T-helper 17 cell (primary cell): ENCODE results near the gene LHPP. TPM values are rescaled to one million over a fixed set of nuclear protein-coding genes. Genes with fewer than 3 reads are reported as not detected.
"Not testable (repeated sequence)": the region's sequence is repeated elsewhere in the genome, so short reads cannot be mapped to it uniquely, and the experiment has no call there.

Source experiments
- ATAC-seq: fragments of 150-1000 bp; cut with Tn5 transposase; 2 replicates; pipeline ENCODE4 v1.10.0; 2021; ENCODE audit warnings: mild to moderate bottlenecking, moderate library complexity
- DNase-seq, 3 donors: peaks; one replicate each; pipeline versions ENCODE4 v3.0.0 to v3.0.0-alpha.2; 2020 to 2021
- H3K9me3 ChIP-seq: one replicate; pipeline ENCODE4 v1.7.0; 2013; ENCODE audit warnings: low read length, mild to moderate bottlenecking; ENCODE audit not compliant: control insufficient read depth, poor library complexity, severe bottlenecking
- H3K27ac Mint-ChIP-seq: one replicate; pipeline ENCODE4 v1.8.0; 2022; ENCODE audit warnings: mild to moderate bottlenecking, moderate library complexity, mixed read lengths
- H3K27me3 Mint-ChIP-seq: one replicate; pipeline ENCODE4 v1.8.0; 2022; ENCODE audit warnings: mixed read lengths
- H3K36me3 Mint-ChIP-seq: one replicate; pipeline ENCODE4 v1.8.0; 2022; ENCODE audit warnings: low read depth, mixed read lengths
- H3K4me1 Mint-ChIP-seq: one replicate; pipeline ENCODE4 v1.8.0; 2022; ENCODE audit warnings: mild to moderate bottlenecking, mixed read lengths
- H3K4me3 Mint-ChIP-seq: one replicate; pipeline ENCODE4 v1.8.0; 2022; ENCODE audit warnings: mild to moderate bottlenecking, moderate library complexity, mixed read lengths
- total RNA-seq, 4 donors: library from RNA in 2 of 4; stranded (reverse) in 2 of 4; gene quantifications; one replicate each; pipeline ENCODE4 v1.2.3 and lab custom pipeline; 2022 to 2026

LHPP gene
- total RNA-seq, 2 donors from 2014 or later: 19.9 to 21.1 TPM

DNA sequence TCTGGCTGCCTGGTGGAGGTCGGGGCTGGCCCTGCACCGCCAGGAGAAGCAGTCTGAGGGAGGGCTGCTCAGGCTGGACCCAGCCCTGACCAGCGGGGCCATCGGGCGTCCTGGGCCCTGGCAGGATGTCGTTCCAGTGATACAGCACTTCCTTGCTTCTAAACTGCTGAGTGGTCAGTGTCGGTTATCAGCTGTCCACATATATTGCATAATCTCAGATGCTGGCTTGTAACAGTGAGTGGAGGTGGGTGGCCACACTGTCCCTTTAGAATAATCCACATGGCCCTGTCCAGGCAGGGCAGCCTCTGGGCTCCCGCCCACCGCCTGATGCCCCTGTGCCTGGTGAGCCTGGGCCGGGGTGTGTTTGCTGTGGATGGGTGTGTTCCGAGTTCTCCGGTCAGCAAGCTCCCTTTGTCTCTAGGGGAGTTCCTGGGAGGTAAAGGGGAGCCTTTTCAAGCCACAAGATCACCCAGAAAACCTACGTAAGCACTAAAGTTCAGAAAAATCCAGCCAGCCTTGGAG lies 86.1 kb downstream of the LHPP start:
- no peak overlapping the region for H3K27ac Mint-ChIP-seq
- peaks cover 5% of the 10 kb centered on the region for H3K4me1 Mint-ChIP-seq
- H3K4me3 Mint-ChIP-seq: no peak overlapping the region
- ATAC-seq: no peak
- no peaks in the 10 kb centered on the region for H3K36me3 Mint-ChIP-seq
- H3K27me3 Mint-ChIP-seq: no peaks in the 10 kb centered on the region
- H3K9me3 ChIP-seq: no peaks in the 10 kb centered on the region
- DNase-seq: no peak

DNA sequence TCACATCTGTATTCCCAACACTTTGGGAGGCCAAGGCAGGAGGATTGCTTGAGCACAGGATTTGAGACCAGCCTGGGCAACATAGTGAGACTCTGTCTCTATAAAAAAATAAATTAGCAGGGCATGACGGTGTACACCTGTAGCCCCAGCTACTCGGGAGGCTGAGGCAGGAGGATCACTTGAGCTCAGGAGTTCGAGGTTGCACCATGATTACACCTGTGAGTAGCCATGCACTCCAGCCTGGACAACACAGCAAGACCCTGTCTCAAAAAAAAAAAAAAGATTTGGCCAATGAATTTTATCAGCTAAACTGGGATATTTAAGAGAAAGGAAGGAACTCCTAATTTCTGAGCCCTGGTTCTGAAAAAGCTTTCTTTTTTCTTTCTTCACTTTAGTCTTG lies 87.5 kb downstream of the LHPP start:
- not testable (repeated sequence) for ATAC-seq, H3K27ac Mint-ChIP-seq, H3K36me3 Mint-ChIP-seq, H3K9me3 ChIP-seq, DNase-seq, H3K27me3 Mint-ChIP-seq, H3K4me1 Mint-ChIP-seq, H3K4me3 Mint-ChIP-seq

DNA sequence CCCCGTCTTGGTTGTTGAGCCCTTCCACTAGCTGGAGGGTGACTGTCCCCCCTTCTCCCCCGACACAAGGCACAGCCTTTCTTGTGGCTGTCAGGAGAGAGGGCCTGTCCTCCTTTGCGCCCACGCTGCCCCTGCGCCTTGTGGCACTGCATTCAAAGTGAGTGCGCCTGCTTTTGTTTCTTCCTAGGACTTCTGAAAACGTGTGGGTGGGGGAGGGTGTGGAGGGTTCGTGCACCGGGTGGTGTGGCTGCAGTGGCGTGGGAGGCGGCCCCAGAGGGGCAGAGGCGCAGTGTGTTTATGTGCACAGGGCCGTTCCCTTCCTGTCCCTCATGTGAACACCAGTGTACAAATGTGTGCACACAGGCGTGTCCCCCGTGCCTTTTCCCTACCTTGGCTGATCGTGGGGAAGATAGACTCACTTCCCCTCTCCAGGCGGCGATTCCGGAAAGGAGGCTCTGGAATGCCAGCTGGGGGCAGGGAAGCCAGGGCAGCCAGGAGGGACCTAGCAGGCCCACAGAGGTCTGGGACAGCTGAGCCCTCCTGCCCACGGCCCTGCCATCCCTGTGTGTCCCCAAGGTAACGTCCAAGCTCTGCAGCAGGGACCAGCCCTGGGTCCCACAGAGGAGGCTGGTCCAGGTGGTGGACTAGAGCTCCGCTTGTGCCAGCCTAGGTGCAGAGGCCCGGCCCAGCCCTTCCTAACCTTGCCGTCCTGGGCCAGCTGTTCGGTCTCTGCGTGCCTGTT lies 88.8 kb downstream of the LHPP start:
- no peak for DNase-seq
- peaks cover 5% of the 10 kb centered on the region for H3K4me1 Mint-ChIP-seq
- H3K4me3 Mint-ChIP-seq: no peak overlapping the region

DNA sequence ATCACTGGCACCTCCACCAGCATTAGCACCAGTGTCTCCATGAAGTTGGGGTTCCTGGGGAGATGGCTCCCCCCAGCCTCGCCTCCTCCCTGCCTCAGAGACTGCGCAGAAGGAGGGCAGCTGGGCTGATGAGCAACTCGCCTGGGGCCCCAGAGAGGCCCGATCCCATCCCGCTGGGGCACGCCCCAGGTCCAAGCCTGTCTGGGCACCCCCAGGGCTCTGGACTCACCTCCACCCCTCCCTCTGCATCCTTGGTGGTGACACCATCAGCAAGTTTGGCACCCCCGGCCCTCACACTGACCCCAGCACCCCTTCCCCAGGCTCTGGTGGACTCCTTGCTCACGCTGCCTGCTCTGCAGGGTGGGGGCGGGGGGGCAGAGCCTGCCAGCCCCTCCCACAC lies 89.5 kb downstream of the LHPP start:
- Mint-ChIP-seq H3K4me3 (no peak overlapping the region), H3K36me3 (no peaks in the 10 kb centered on the region), H3K27me3 (no peaks in the 10 kb centered on the region), H3K4me1 (peaks cover 2% of the 10 kb centered on the region), H3K27ac (no peak overlapping the region)
- no peak for DNase-seq
- no peaks in the 10 kb centered on the region for H3K9me3 ChIP-seq
- no peak for ATAC-seq

More for the DNA sequence above, 88.8 kb downstream of the LHPP start:
- ATAC-seq: no peak
- H3K9me3 ChIP-seq: no peaks in the 10 kb centered on the region
- Mint-ChIP-seq H3K27me3 (no peaks in the 10 kb centered on the region), H3K27ac (no peak overlapping the region), H3K36me3 (no peaks in the 10 kb centered on the region)

DNA sequence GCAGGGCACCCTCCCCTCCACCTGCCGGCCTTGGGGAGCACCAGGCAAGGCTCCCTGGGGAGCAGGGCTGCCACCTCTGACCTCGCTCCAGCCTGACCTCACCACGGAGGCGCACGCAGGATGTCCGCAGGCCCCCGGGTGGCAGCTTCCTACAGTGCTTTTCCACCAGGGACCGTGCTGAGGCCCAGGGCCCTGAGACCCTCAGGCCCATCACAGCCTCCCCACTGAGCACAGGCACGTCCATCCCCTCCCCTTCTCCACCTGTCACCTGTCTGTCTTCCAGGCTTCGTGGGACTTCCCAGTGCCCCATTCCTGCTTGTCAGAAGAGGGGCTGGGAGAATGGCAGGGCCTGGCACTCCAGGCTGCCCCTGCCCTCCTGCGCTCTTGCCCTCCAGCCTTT lies 90.1 kb downstream of the LHPP start:
- no peaks in the 10 kb centered on the region for H3K36me3 Mint-ChIP-seq
- H3K27me3 Mint-ChIP-seq: no peaks in the 10 kb centered on the region
- no peaks in the 10 kb centered on the region for H3K9me3 ChIP-seq
- no peak overlapping the region for H3K27ac Mint-ChIP-seq
- H3K4me3 Mint-ChIP-seq: no peak overlapping the region
- H3K4me1 Mint-ChIP-seq: peaks cover 2% of the 10 kb centered on the region
- DNase-seq (no peak), ATAC-seq (no peak)

DNA sequence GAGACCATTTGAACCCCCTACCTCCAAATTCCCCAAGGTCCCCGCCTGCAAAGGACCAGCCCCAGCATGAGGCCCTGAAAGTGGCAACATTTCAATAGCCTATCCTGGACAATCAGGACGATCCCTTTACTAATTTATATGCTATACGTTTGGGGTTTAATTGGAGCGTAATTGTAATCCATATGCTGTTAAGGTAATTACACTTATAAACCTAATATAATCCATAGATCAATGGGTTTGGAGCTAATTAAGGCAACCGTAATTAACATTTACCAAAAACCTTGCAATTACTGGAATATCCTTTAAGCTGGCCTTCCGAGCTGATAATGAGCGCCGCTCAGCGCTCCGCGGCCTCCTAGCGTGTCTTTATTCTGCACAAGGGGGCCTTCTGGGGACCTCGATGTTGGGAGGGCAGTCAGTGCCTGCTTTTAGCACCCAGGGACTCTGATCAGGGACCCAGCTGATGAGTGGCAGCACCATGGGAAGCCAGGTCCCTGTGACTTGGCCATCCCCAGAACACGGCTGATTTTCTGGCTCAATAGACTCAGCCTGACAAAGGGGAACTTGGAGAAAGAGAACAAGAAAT lies 91.2 kb downstream of the LHPP start:
- H3K4me1 Mint-ChIP-seq: peaks cover 2% of the 10 kb centered on the region
- H3K36me3 Mint-ChIP-seq: no peaks in the 10 kb centered on the region
- ATAC-seq: no peak
- no peaks in the 10 kb centered on the region for H3K9me3 ChIP-seq
- DNase-seq: no peak
- no peaks in the 10 kb centered on the region for H3K27me3 Mint-ChIP-seq
- no peak overlapping the region for H3K4me3 Mint-ChIP-seq
- H3K27ac Mint-ChIP-seq: no peak overlapping the region

DNA sequence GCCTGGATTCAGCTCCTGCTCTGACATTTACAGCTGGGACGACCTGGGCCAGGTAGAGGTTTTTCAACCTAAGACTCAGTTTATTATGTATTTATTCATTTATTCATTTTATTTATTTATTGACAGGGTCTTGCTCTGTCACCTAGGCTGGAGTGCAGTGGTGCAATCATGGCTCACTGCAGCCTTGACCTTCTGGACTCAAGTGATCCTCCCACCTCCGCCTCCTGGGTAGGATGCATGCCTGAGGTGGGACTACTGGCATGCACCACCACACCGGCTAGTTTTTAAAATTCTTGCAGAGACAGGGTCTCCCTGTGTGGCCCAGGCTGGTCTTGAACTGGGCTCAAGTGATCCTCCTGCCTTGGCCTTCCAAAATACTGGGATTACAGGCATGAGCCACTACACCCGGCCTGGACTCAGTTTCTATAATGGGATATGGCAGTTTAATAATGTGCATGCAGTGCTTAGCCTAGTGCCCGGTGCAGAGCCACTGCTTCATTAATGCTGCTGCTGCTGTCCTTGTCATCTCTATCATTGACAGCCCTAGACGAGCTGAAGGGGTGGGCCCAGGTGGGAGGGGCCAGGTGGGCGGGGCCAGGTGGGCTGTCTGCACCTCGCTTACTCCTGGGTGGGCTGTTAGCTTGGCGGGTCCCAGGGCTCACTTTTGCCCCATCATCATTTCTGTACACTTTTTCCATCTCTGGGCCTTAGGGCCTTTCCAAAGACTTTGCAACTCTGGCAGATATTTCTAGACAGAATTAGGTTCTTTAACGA lies 92.6 kb downstream of the LHPP start:
- Mint-ChIP-seq H3K4me1 (peaks cover 2% of the 10 kb centered on the region), H3K36me3 (no peaks in the 10 kb centered on the region), H3K4me3 (no peak overlapping the region), H3K27me3 (no peaks in the 10 kb centered on the region), H3K27ac (no peak overlapping the region)
- H3K9me3 ChIP-seq: no peaks in the 10 kb centered on the region
- ATAC-seq: no peak
- no peak for DNase-seq

DNA sequence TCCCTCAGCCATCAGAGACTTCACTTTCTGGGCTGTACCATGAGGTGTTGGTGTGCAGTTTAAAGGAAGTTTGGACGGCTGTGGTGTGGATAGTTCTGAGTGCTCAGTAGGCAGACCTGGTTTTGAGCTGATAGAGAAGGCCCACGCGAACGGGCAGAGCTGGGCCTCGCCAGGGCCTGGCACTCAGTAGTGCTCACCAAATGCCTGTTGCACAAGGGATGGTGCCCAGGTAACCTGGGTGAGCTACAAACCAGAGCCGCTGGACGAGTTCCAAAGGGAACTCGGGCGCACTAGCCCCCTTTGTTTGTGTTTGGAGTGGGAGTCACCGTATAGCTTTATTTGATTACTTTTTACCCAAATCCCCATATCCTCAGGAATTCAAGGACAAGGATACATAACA lies 95.5 kb downstream of the LHPP start:
- no peaks in the 10 kb centered on the region for H3K9me3 ChIP-seq
- no peak overlapping the region for H3K4me3 Mint-ChIP-seq
- no peaks in the 10 kb centered on the region for H3K4me1 Mint-ChIP-seq
- no peak for DNase-seq
- ATAC-seq: no peak
- no peak overlapping the region for H3K27ac Mint-ChIP-seq
- no peaks in the 10 kb centered on the region for H3K27me3 Mint-ChIP-seq
- H3K36me3 Mint-ChIP-seq: peaks cover 3% of the 10 kb centered on the region

DNA sequence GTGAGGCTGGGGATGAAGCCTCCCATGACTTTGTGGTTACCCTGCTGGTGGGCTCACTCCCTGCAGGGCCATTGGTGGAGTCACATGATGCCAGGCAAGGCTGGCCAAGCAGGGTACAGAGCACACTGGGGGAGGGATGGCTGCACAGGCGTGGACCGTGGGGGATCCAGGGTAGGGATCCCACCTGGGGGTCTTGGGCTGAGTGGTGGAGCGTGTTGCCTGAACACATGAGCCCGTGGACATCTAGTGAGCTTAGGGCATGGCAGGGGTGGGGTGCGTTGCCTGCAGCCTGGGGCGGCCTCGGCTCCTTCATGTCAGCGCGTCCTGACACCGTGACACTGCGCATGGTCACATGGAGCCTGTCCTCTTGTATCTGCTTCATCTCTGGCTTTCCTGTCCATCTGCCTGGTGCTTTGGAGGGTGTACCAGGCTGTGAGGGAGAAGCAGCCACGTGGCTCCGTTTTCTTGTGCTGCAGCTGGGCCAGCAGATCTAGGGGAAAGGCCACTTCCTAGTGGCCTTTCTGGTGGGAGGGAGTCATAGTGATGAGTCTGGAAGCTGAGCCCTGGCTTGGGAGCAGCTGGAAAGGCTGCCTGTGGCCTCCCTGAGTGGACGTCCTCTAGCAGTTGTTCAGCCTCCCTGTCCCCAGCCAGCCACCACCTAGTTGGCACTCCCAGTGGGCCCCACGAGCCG lies 96.2 kb downstream of the LHPP start:
- Mint-ChIP-seq H3K27me3 (no peaks in the 10 kb centered on the region), H3K36me3 (peaks cover 3% of the 10 kb centered on the region), H3K27ac (no peak overlapping the region), H3K4me1 (no peaks in the 10 kb centered on the region), H3K4me3 (no peak overlapping the region)
- no peak for DNase-seq
- no peaks in the 10 kb centered on the region for H3K9me3 ChIP-seq
- ATAC-seq: no peak

DNA sequence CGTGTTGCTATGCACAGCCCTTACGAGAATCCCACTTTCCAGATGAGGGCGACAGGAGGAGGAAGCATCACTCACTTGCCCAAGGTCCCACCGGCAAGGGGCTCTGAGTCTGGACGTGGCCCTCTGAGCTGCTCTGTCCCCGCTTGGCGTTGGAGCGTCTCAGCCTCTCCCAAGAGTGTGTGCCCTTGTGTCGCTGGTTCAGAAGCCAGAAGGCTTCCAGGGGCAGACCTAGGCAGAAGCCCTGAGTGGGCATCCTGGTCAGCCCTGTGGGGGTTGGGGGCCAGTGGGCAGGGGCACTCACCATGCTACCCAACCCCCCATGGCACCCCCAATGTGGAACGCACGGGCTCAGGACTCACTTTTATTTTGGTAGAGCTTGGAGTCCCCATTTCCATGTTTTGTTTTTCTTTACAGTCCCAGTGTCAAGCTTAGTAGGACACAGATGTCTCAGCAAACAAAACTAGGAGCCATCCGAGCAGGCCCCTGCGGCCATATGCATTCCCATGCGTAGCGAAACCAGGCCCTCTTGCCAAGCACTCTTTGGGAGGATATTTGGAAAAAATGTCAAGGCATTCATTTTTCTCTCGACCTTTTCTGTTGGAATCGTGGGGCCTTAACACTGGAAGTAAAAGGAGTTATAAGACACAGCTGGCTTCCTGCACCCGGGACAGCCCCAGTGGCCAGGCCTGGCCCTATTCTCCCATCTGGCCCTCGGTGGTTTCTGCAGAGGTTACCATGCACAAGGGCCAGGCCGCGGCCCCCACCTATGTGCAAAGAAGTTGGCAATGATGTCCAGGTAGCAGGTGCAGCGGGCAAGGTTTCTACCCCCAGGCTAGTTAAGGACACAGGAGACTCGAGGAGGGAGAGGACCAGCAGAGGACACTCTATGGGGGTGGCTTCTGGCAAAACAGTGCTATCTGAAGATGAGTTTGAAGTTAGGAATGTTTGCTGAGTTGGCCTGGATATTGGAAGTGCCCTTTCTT lies 97.0 kb downstream of the LHPP start:
- Mint-ChIP-seq H3K27me3 (no peaks in the 10 kb centered on the region), H3K36me3 (peaks cover 3% of the 10 kb centered on the region), H3K4me1 (no peaks in the 10 kb centered on the region), H3K27ac (no peak overlapping the region), H3K4me3 (no peak overlapping the region)
- ATAC-seq: no peak
- DNase-seq: no peak
- H3K9me3 ChIP-seq: no peaks in the 10 kb centered on the region

DNA sequence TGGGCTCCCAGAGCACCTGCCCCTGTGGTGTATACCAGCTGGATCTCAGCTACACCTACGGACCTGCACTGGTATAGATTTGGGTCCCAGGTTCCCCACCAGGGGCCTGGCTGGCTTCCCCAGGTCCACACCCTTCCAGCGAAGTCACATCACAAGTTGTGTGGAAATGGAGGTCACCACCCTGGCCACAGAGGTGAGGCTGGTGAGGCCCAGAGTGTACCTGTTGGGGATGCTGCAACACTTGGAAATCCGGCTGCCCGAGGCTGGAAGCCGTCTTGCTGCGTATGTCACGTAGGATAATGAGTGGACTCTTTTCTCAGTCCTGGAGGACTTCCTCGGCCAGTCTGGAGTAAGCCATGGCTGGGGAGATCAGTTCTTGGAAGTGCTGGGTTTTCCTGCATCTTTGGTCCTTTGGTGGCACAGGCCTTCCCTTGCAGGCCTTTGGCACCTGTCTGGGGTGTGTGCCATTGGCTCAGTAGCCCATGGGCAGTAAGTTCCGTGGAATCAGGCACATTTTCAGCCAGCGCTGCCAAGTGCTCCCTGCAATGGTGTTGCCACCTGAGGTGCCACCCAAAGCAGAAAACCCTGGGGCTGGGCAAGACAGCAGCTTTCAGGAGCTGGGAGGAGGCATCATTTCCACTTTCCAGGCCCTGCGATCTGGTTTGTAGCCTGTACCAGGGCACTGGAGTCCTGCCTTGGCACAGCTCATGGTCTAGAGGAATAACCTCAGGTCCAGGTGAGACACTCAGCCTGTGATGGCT lies 97.9 kb downstream of the LHPP start:
- Mint-ChIP-seq H3K4me1 (no peaks in the 10 kb centered on the region), H3K27ac (no peak overlapping the region), H3K36me3 (peaks cover 3% of the 10 kb centered on the region), H3K27me3 (no peaks in the 10 kb centered on the region), H3K4me3 (no peak overlapping the region)
- DNase-seq (no peak), ATAC-seq (no peak)
- H3K9me3 ChIP-seq: no peaks in the 10 kb centered on the region
